Measurements from ENCODE around the gene DCLK1. TPM values are rescaled to one million over a fixed set of nuclear protein-coding genes. Genes with fewer than 3 reads are reported as not detected.

The DCLK1 gene
- total and polyA plus RNA-seq, 7 experiments from 2014 or later, result not detected

DNA sequence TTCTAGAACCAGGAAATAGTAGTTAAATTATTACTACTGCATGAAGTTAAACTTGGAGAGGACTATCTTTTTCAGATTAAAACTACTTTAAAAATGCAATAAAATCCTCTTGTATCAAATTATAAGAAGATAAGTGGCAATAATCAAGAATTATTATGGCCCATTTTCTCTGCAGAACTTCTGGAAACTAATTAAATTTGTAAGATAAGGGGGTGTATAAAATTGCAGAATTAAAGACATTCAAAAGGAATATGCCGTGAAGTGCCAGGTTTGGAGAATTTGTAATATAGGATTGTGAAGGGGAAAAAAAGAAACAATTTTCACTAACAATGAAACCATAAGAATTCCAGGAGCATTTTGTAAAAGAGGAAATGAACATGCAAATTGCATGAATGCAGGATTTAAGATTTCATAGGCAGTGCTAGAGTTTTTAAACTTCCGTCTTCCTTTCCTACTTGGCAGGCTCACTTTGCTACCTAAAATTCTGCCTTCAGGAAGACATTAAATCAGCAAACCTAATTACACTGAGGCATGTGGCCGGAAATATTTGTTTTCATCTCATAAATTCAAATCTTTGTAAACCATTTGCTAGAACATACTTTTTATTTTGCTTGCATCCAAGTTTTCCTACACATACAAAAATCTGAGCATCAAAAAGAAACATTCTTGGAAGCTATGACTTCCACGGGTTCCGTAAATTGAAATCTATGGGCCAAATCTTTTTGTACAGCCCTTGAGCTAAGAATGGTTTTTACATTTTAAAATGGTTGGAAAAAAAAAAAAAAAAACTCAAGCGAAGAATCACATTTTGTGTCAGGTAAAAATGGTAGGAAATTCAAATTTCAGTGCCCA, 166.9 kb downstream of the DCLK1 start:
- ATAC-seq (no peak), DNase-seq (no peak)
- Mint-ChIP-seq H3K4me3 (no peak overlapping the region), H3K27ac (no peak overlapping the region), H3K9me3 (peaks cover 0 to 20% (median 5%) of the 10 kb centered on the region in 11 donors), H3K36me3 (no peaks in the 10 kb centered on the region), H3K4me1 (peaks cover 0 to 1% (median 0%) of the 10 kb centered on the region in 7 donors), H3K27me3 (peaks cover 0 to 4% (median 0%) of the 10 kb centered on the region in 5 donors)
- Histone ChIP-seq H3K4me3 (ENCODE audit: low read length) (no peak overlapping the region), H3K4me1 (ENCODE audit: control insufficient read depth in 2 of 2, insufficient read depth in 2 of 2, low read length in 2 of 2) (no peaks in the 10 kb centered on the region), H3K27me3 (ENCODE audit: control insufficient read depth in 2 of 2, insufficient read depth in 2 of 2, low read length in 2 of 2) (no peaks in the 10 kb centered on the region), H3K36me3 (ENCODE audit: control insufficient read depth in 2 of 3, insufficient read depth in 3 of 3, low read length in 3 of 3) (no peaks in the 10 kb centered on the region), H3K27ac (ENCODE audit: low read depth, low read length) (no peak overlapping the region), H3K9me3 (ENCODE audit: control insufficient read depth in 2 of 3, low read length in 3 of 3) (no peaks in the 10 kb centered on the region)
- ChIA-PET CTCF (no interaction called here), POLR2A (no interaction called here)
- intact Hi-C loops (cut with micrococcal nuclease), result no loop called here

DNA sequence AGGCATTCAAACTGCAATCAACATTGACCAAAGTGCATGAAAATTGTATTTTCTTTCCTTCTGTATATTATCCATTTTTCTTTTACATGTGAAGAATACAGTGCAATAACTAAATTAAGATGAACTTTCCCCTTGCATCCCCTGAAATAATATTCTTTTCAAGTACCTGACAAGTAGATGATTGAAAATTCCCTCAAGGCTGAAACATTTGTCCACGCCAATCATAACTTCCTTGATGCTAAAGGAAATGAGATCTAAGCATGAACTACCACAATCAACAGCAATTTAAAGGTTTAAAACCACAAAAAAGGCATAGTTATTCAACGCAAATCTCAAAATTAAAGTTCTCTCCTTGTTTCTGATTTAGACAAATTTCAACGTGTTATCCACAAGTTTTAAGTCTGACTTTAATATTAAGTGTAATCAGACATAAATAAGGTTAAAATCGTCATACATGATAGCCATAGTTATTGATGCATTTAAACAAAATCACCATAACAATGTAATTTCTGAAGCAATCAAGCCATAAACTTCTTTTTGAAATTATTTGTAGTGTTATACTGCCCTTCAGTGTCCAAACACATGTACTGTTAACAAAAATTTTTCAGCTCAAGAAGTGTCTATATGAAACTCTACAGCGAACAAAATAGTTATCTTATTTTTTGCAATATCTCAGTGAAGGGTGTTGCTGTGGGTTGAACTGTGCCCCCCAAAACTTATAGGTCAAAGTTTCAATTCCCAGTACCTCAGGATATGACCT, 169.5 kb downstream of the DCLK1 start:
- Histone ChIP-seq H3K27ac (ENCODE audit: low read depth, low read length) (no peak overlapping the region), H3K27me3 (ENCODE audit: control insufficient read depth in 2 of 2, insufficient read depth in 2 of 2, low read length in 2 of 2) (no peaks in the 10 kb centered on the region), H3K4me3 (ENCODE audit: low read length) (no peak overlapping the region), H3K36me3 (ENCODE audit: control insufficient read depth in 2 of 3, insufficient read depth in 3 of 3, low read length in 3 of 3) (no peaks in the 10 kb centered on the region), H3K9me3 (ENCODE audit: control insufficient read depth in 2 of 3, low read length in 3 of 3) (no peaks in the 10 kb centered on the region), H3K4me1 (ENCODE audit: control insufficient read depth in 2 of 2, insufficient read depth in 2 of 2, low read length in 2 of 2) (no peaks in the 10 kb centered on the region)
- CTCF ChIA-PET, result no interaction called here
- POLR2A ChIA-PET, result no interaction called here
- Mint-ChIP-seq H3K9me3 (peaks cover 0 to 7% (median 4%) of the 10 kb centered on the region in 11 donors), H3K36me3 (no peaks in the 10 kb centered on the region), H3K27ac (no peak overlapping the region), H3K27me3 (peaks cover 0 to 4% (median 0%) of the 10 kb centered on the region in 5 donors), H3K4me1 (peaks cover 0 to 1% (median 0%) of the 10 kb centered on the region in 7 donors), H3K4me3 (no peak overlapping the region)
- ATAC-seq (no peak), DNase-seq (no peak)
- intact Hi-C loops (cut with micrococcal nuclease), result no loop called here

DNA sequence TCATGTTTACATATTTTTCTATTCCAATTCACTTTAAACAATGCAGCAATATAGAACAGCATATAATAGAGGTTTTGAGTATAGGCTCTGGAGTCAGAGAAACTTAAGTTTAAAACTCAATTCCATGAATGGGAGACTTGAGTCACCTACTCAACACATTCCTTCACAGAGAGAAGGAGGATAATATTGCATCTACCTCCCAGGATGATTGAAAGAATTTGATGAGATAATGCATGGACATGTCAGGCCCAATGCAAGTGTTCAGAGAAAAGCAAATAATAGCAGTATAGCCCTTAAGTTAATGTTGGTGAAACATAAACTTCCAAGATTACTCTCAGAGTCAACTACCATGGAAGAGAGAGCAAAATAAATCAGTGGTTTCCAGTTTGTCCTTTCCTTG, 170.2 kb downstream of the DCLK1 start:
- H3K4me3 ChIP-seq (ENCODE audit: low read length), result no peak overlapping the region
- ChIA-PET CTCF (no interaction called here), POLR2A (no interaction called here)

DNA sequence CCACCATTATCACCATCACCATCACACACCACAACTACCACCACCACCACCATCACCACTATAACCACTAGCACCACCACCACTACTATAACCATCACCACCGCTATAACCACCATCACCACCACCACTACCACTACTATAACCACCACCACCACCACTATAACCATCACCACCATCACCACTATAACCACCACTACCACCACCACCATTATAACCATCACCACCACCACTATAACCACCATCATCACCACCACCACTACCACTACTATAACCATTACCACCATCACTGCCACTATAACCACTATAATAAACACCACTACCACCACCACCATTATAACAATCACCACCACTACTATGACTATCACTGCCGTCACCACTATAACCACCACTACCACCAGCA, 173.2 kb downstream of the DCLK1 start:
- no peak overlapping the region for H3K4me3 ChIP-seq (ENCODE audit: low read length)
- no peaks in the 10 kb centered on the region for H3K27me3 ChIP-seq (ENCODE audit: control insufficient read depth in 2 of 2, insufficient read depth in 2 of 2, low read length in 2 of 2)
- intact Hi-C loops (cut with micrococcal nuclease), result no loop called here
- Mint-ChIP-seq H3K27me3 (peaks cover 0 to 2% (median 0%) of the 10 kb centered on the region in 5 donors), H3K9me3 (peaks cover 0 to 3% (median 0%) of the 10 kb centered on the region in 11 donors), H3K36me3 (no peaks in the 10 kb centered on the region), H3K4me3 (no peak overlapping the region), H3K4me1 (peaks cover 0 to 1% (median 0%) of the 10 kb centered on the region in 7 donors), H3K27ac (no peak overlapping the region)
- no peak overlapping the region for H3K27ac ChIP-seq (ENCODE audit: low read depth, low read length)
- H3K36me3 ChIP-seq (ENCODE audit: control insufficient read depth in 2 of 3, insufficient read depth in 3 of 3, low read length in 3 of 3), result no peaks in the 10 kb centered on the region
- DNase-seq (no peak), ATAC-seq (no peak)
- CTCF ChIA-PET, result no interaction called here
- H3K9me3 ChIP-seq (ENCODE audit: control insufficient read depth in 2 of 3, low read length in 3 of 3), result no peaks in the 10 kb centered on the region
- POLR2A ChIA-PET, result no interaction called here
- H3K4me1 ChIP-seq (ENCODE audit: control insufficient read depth in 2 of 2, insufficient read depth in 2 of 2, low read length in 2 of 2), result no peaks in the 10 kb centered on the region

More for the DNA sequence above, 170.2 kb downstream of the DCLK1 start:
- no peak overlapping the region for H3K27ac ChIP-seq (ENCODE audit: low read depth, low read length)
- intact Hi-C loops (cut with micrococcal nuclease), result no loop called here
- ATAC-seq (no peak), DNase-seq (no peak)
- Mint-ChIP-seq H3K27me3 (peaks cover 0 to 4% (median 0%) of the 10 kb centered on the region in 5 donors), H3K4me1 (peaks cover 0 to 1% (median 0%) of the 10 kb centered on the region in 7 donors), H3K27ac (no peak overlapping the region), H3K9me3 (peaks cover 0 to 6% (median 3%) of the 10 kb centered on the region in 11 donors), H3K4me3 (no peak overlapping the region), H3K36me3 (no peaks in the 10 kb centered on the region)
- H3K4me1 ChIP-seq (ENCODE audit: control insufficient read depth in 2 of 2, insufficient read depth in 2 of 2, low read length in 2 of 2), result no peaks in the 10 kb centered on the region
- no peaks in the 10 kb centered on the region for H3K36me3 ChIP-seq (ENCODE audit: control insufficient read depth in 2 of 3, insufficient read depth in 3 of 3, low read length in 3 of 3)
- H3K9me3 ChIP-seq (ENCODE audit: control insufficient read depth in 2 of 3, low read length in 3 of 3), result no peaks in the 10 kb centered on the region
- no peaks in the 10 kb centered on the region for H3K27me3 ChIP-seq (ENCODE audit: control insufficient read depth in 2 of 2, insufficient read depth in 2 of 2, low read length in 2 of 2)

GRCh38 chr13:35957241-35957731, 173.9 kb downstream of the DCLK1 start:
- CTCF ChIA-PET, result no interaction called here
- H3K27me3 ChIP-seq (ENCODE audit: control insufficient read depth in 2 of 2, insufficient read depth in 2 of 2, low read length in 2 of 2), result no peaks in the 10 kb centered on the region
- no peak for DNase-seq
- no peak for ATAC-seq
- H3K9me3 ChIP-seq (ENCODE audit: control insufficient read depth in 2 of 3, low read length in 3 of 3), result no peaks in the 10 kb centered on the region
- H3K4me3 ChIP-seq (ENCODE audit: low read length), result no peak overlapping the region
- Mint-ChIP-seq H3K4me3 (no peak overlapping the region), H3K9me3 (peaks cover 0 to 3% (median 0%) of the 10 kb centered on the region in 11 donors), H3K4me1 (peaks cover 0 to 1% (median 0%) of the 10 kb centered on the region in 7 donors), H3K27me3 (peaks cover 0 to 2% (median 0%) of the 10 kb centered on the region in 5 donors), H3K36me3 (no peaks in the 10 kb centered on the region), H3K27ac (no peak overlapping the region)
- intact Hi-C loops (cut with micrococcal nuclease), result no loop called here
- POLR2A ChIA-PET, result no interaction called here
- H3K36me3 ChIP-seq (ENCODE audit: control insufficient read depth in 2 of 3, insufficient read depth in 3 of 3, low read length in 3 of 3), result no peaks in the 10 kb centered on the region
- no peak overlapping the region for H3K27ac ChIP-seq (ENCODE audit: low read depth, low read length)
- H3K4me1 ChIP-seq (ENCODE audit: control insufficient read depth in 2 of 2, insufficient read depth in 2 of 2, low read length in 2 of 2), result no peaks in the 10 kb centered on the region

GRCh38 chr13:35956074-35956473, 175.1 kb downstream of the DCLK1 start:
- H3K4me3 Mint-ChIP-seq, result no peak overlapping the region
- intact Hi-C loops (cut with micrococcal nuclease), result no loop called here
- H3K4me1 Mint-ChIP-seq, result peaks cover 0 to 1% (median 0%) of the 10 kb centered on the region in 7 donors
- Histone ChIP-seq H3K36me3 (ENCODE audit: control insufficient read depth in 2 of 3, insufficient read depth in 3 of 3, low read length in 3 of 3) (no peaks in the 10 kb centered on the region), H3K9me3 (ENCODE audit: control insufficient read depth in 2 of 3, low read length in 3 of 3) (no peaks in the 10 kb centered on the region), H3K4me1 (ENCODE audit: control insufficient read depth in 2 of 2, insufficient read depth in 2 of 2, low read length in 2 of 2) (no peaks in the 10 kb centered on the region), H3K27me3 (ENCODE audit: control insufficient read depth in 2 of 2, insufficient read depth in 2 of 2, low read length in 2 of 2) (no peaks in the 10 kb centered on the region), H3K4me3 (ENCODE audit: low read length) (no peak overlapping the region), H3K27ac (ENCODE audit: low read depth, low read length) (no peak overlapping the region)
- ATAC-seq (no peak), DNase-seq (no peak)
- no peaks in the 10 kb centered on the region for H3K36me3 Mint-ChIP-seq
- H3K27ac Mint-ChIP-seq, result no peak overlapping the region
- H3K27me3 Mint-ChIP-seq, result peaks cover 0 to 2% (median 0%) of the 10 kb centered on the region in 5 donors
- ChIA-PET CTCF (no interaction called here), POLR2A (no interaction called here)
- H3K9me3 Mint-ChIP-seq, result peaks cover 0 to 7% (median 0%) of the 10 kb centered on the region in 11 donors
